ENCODE data around the gene MTAP. TPM values are rescaled to one million over a fixed set of nuclear protein-coding genes. Genes with fewer than 3 reads are reported as not detected.

MTAP gene
- total and polyA plus RNA-seq, 2 of the 13 experiments (the other 11 are each of a cell fraction or from before 2014, with no cell fraction given) = 16.7 to 51.2 TPM

DNA sequence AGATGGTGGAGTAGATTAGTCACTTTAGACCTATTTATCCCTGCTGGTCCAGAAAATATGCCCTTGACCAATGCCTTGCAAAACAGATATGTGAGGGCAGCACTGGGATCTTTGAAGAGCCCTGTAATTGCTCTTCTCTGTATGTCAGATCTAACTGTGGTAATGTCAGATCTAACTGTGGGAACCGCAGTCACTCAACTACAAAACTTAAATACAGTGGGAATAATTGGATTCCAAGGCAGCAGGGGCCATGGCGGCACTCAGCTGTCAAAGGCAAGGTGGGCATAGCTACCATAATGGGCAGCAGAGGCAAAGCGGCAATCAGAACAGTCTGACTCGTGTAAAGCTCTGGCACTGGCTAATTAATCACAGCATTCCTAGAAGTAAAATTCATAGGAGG, 46.2 kb downstream of the MTAP start (continued):
- TF ChIP-seq SIX1 (CRISPR knock-in tag; IDR thresholded peaks at IDR 0.05; ENCODE audit: borderline replicate concordance) = no peak
- TF ChIP-seq, protein P1, sequence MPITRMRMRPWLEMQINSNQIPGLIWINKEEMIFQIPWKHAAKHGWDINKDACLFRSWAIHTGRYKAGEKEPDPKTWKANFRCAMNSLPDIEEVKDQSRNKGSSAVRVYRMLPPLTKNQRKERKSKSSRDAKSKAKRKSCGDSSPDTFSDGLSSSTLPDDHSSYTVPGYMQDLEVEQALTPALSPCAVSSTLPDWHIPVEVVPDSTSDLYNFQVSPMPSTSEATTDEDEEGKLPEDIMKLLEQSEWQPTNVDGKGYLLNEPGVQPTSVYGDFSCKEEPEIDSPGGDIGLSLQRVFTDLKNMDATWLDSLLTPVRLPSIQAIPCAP (CRISPR knock-in tag; IDR thresholded peaks at IDR 0.05; ENCODE audit: low read depth) = no peak
- TF ChIP-seq ZNF160 (CRISPR knock-in tag; IDR thresholded peaks at IDR 0.05) = no peak
- TF ChIP-seq STAT5B (CRISPR knock-in tag; IDR thresholded peaks at IDR 0.05) = no peak
- TF ChIP-seq ZNF317 (CRISPR knock-in tag; IDR thresholded peaks at IDR 0.05) = no peak

DNA sequence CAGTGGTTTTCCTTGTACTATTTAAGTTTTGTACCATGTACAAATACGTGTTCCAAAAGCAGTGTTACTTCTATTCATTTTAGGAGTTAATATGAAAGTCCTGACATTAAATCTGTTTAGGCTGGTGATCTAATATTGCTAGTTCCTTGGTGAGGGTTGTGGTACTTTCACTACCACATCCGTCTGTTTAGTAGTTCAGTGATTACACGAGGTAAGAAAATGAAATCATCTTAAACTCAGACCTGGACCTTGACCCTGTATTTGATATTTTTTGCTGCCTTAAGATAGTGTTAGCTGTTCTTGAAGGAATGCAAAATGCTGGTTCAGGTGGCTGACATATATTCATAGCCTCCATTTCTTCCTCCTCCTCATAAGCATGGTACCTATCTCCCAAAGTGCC, 50.3 kb downstream of the MTAP start:
- in situ Hi-C loops (cut with HindIII; ENCODE audit: extremely low pct_ligation_motif_present, low pct_unique_long_range_greater_than_20kb) (no loop called here), intact Hi-C loops (cut with micrococcal nuclease; ENCODE audit: unreplicated experiment) (no loop called here)
- H3K27me3 ChIP-seq (ENCODE audit: control insufficient read depth in 1 of 2, insufficient read depth in 2 of 2, low read length in 2 of 2) = no peaks in the 10 kb centered on the region
- H3K4me1 ChIP-seq (ENCODE audit: insufficient read depth, low read length) = peaks cover 56% of the 10 kb centered on the region
- TF ChIP-seq MTA3 (CRISPR knock-in tag; IDR thresholded peaks at IDR 0.05) (no peak), ZNF484 (CRISPR knock-in tag; IDR thresholded peaks at IDR 0.05; ENCODE audit: borderline replicate concordance, low read depth) (no peak), KDM5A (IDR thresholded peaks at IDR 0.05; ENCODE audit: borderline replicate concordance, low read length) (no peak)
- TF ChIP-seq, protein P2, sequence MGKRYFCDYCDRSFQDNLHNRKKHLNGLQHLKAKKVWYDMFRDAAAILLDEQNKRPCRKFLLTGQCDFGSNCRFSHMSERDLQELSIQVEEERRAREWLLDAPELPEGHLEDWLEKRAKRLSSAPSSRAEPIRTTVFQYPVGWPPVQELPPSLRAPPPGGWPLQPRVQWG (CRISPR knock-in tag; IDR thresholded peaks at IDR 0.05; ENCODE audit: borderline replicate concordance, low read depth) = no peak
- no peaks in the 10 kb centered on the region for H4K20me1 ChIP-seq (ENCODE audit: insufficient read depth, low read length)
- H3K36me3 ChIP-seq (replicated peaks in 1 of 2; ENCODE audit: control insufficient read depth in 1 of 2, insufficient read depth in 2 of 2, low read length in 2 of 2) = peaks cover 9 to 19% of the 10 kb centered on the region in 2 experiments
- H3K9me3 ChIP-seq (ENCODE audit: low read length) = no peaks in the 10 kb centered on the region
- CTCF ChIA-PET (ENCODE audit: low intra/inter-chr PET ratio, low total read pairs) = no interaction called here
- H3K4me3 ChIP-seq (replicated peaks in 1 of 3; ENCODE audit: insufficient read depth in 1 of 3, low read depth in 2 of 3, low read length in 3 of 3) = no peak overlapping the region
- DNase-seq (ENCODE audit: low spot score) = no peak
- peak overlapping the region; percentile 55 for H3K27ac ChIP-seq (ENCODE audit: extremely low read length, insufficient read depth, low read length)
- no peak for FAIRE-seq
- WGBS (ENCODE audit: low lambda C conversion rate) = 75% methylated on average over 3 of the region's 3 CpGs
- no TSS peak for BruUV-seq (replicated peaks)
- H3K79me2 ChIP-seq (ENCODE audit: insufficient read depth, low read length) = no peaks in the 10 kb centered on the region
- no peak for ATAC-seq
- POLR2A ChIA-PET = interaction anchor here (1.4 kb wide), 1 partner anchor 156 kb away, joined by 4 read pairs; the partner anchor contains the start of gene CDKN2B
- H3K4me2 ChIP-seq (ENCODE audit: low read depth, low read length) = peak overlapping the region; percentile 10; the same call in 1 of the 2 replicates
- no peak overlapping the region for H3K9ac ChIP-seq (ENCODE audit: insufficient read depth, low read depth, low read length)
- H2AFZ ChIP-seq (ENCODE audit: low read length) = no peak overlapping the region
